Cardiac muscle cell (in vitro differentiated cells and primary cell): ENCODE data around the gene BET1. TPM values are rescaled to one million over a fixed set of nuclear protein-coding genes. Genes with fewer than 3 reads are reported as not detected.

ENCODE experiments used
- DNase-seq, 2 donors: peaks; one replicate each; pipeline versions ENCODE4 v3.0.0 to v3.0.0-alpha.2; 2010 to 2017; ENCODE audit warnings: low read depth in 1 of 2, low spot score in 1 of 2
- H3K27ac ChIP-seq: fragments of 200-600 bp; sonication (generic); 2 replicates; pipeline ENCODE4 v1.5.1; 2016
- H3K27me3 ChIP-seq: fragments of 200-600 bp; sonication (generic); 2 replicates; pipeline ENCODE4 v1.6.0; 2016; ENCODE audit warnings: control low read depth
- H3K36me3 ChIP-seq: fragments of 200-600 bp; sonication (generic); 2 replicates; pipeline ENCODE4 v1.5.1; 2016; ENCODE audit warnings: control low read depth
- H3K4me1 ChIP-seq: fragments of 200-600 bp; sonication (generic); 2 replicates; pipeline ENCODE4 v1.8.1; 2017; ENCODE audit warnings: low read depth, mild to moderate bottlenecking, mixed run types
- H3K4me3 ChIP-seq: fragments of 200-600 bp; sonication (generic); 2 replicates; pipeline ENCODE4 v1.5.1; 2016; ENCODE audit warnings: mild to moderate bottlenecking
- H3K9me3 ChIP-seq: fragments of 200-600 bp; sonication (generic); 2 replicates; pipeline ENCODE4 v1.5.1; 2017; ENCODE audit warnings: low read depth, mild to moderate bottlenecking, control low read depth
- CTCF ChIP-seq: IDR thresholded peaks from 2 replicates; pipeline ENCODE4 v1.5.1; 2012; ENCODE audit warnings: low read depth, mild to moderate bottlenecking, low read length
- polyA plus RNA-seq: library from polyadenylated mRNA; unstranded; fragments of >200 nt; fragmentation: Nextera tagmentation; extraction: Ambion mirVana; gene quantifications from 2 replicates; pipeline ENCODE4 v1.2.1, GENCODE V29; 2016
- total RNA-seq: library from RNA; depleted of rRNA; stranded (reverse); fragments of >200 nt; gene quantifications from 2 replicates; pipeline ENCODE4 v1.2.3, GENCODE V29; 2016

BET1 gene
- total RNA-seq (20.8 and 22.7 TPM in 2 replicates), polyA plus RNA-seq (43.1 and 46.4 TPM in 2 replicates)

- H3K27ac ChIP-seq = peak within 1 kb of the TSS; percentile 94
- H3K4me1 ChIP-seq = peaks cover 11% of the 10 kb centered on the region
- TF ChIP-seq CTCF = no peak
- no peaks in the 10 kb centered on the region for H3K9me3 ChIP-seq
- peak; percentile 98 for DNase-seq
- no peaks in the 10 kb centered on the region for H3K27me3 ChIP-seq
- H3K36me3 ChIP-seq = no peaks in the 10 kb centered on the region
- peak within 1 kb of the TSS; percentile 96 for H3K4me3 ChIP-seq
These were observed at the start of gene BET1 for GRCh38 chr7:94004024-94004951. Gene BET1 (minus strand): TSS chr7:94004355. CDS start chr7:94004216, 139 bp downstream.

- no peaks in the 10 kb centered on the region for H3K9me3 ChIP-seq
- no peaks in the 10 kb centered on the region for H3K36me3 ChIP-seq
- peaks cover 45% of the 10 kb centered on the region for H3K4me1 ChIP-seq
- H3K27me3 ChIP-seq = no peaks in the 10 kb centered on the region
- no peak for DNase-seq
- no peak overlapping the region for H3K4me3 ChIP-seq
- H3K27ac ChIP-seq = no peak overlapping the region
- TF ChIP-seq CTCF = no peak
These were observed 49.4 kb upstream of the BET1 start for GRCh38 chr7:94053532-94053931.

- no peak overlapping the region for H3K27ac ChIP-seq
These were observed 48.4 kb upstream of the BET1 start for GRCh38 chr7:94052398-94053180.

GRCh38 chr7:94050046-94050445 is 45.9 kb upstream of the BET1 start:
- Histone ChIP-seq H3K4me3 (no peak overlapping the region), H3K36me3 (no peaks in the 10 kb centered on the region), H3K27me3 (no peaks in the 10 kb centered on the region), H3K4me1 (peaks cover 53% of the 10 kb centered on the region), H3K27ac (peak overlapping the region; percentile 53), H3K9me3 (no peaks in the 10 kb centered on the region)
- TF ChIP-seq CTCF = no peak
- DNase-seq = no peak

More at GRCh38 chr7:94052398-94053180, 48.4 kb upstream of the BET1 start:
- H3K9me3 ChIP-seq = no peaks in the 10 kb centered on the region
- no peaks in the 10 kb centered on the region for H3K27me3 ChIP-seq
- no peak for DNase-seq
- H3K36me3 ChIP-seq = no peaks in the 10 kb centered on the region
- no peak for TF ChIP-seq CTCF
- H3K4me3 ChIP-seq = no peak overlapping the region
- peaks cover 52% of the 10 kb centered on the region for H3K4me1 ChIP-seq

- peak overlapping the region; percentile 53 for H3K27ac ChIP-seq
- peaks cover 58% of the 10 kb centered on the region for H3K4me1 ChIP-seq
- H3K36me3 ChIP-seq = no peaks in the 10 kb centered on the region
- H3K4me3 ChIP-seq = no peak overlapping the region
- no peak for TF ChIP-seq CTCF
- no peaks in the 10 kb centered on the region for H3K9me3 ChIP-seq
- DNase-seq = no peak
- H3K27me3 ChIP-seq = no peaks in the 10 kb centered on the region
These were observed 45.5 kb upstream of the BET1 start for GRCh38 chr7:94049615-94050014.
